Measurements from ENCODE around the gene KIAA1328. TPM values are rescaled to one million over a fixed set of nuclear protein-coding genes. Genes with fewer than 3 reads are reported as not detected.

KIAA1328 gene
- total and polyA plus RNA-seq, 8 donors: 1.9 to 21.7 (median 10.7) TPM

DNA sequence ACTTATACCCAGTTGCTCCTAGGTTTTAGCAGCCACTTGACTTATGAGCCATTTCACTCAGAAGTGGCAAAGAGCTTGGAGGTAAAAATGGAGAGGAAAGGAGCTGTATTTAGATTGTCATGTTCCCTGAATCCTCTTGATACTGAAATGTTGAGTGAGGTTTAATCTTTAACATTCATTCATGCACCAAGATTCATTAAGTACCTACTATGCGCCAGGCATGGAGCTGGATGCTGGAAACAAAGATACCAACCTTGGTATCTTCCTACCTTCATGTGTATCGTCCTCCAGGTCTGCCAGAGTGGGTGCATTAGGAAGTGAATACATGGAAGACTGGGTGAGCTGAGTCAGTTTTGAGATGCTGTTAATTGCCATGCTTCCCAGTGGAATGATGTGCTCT is 23.8 kb upstream of the KIAA1328 start:
- peaks cover 12 to 81% (median 80%) of the 10 kb centered on the region in 4 donors for H3K36me3 ChIP-seq
- no peaks in the 10 kb centered on the region for H3K9me3 ChIP-seq
- peaks cover 0 to 5% (median 5%) of the 10 kb centered on the region in 4 donors for H3K4me1 ChIP-seq
- TF ChIP-seq POLR2AphosphoS5 (IDR thresholded peaks at IDR 0.05) (no peak), EP300 (IDR thresholded peaks at IDR 0.05) (no peak), POLR2A (IDR thresholded peaks at IDR 0.05) (no peak)
- TF ChIP-seq, protein P1, sequence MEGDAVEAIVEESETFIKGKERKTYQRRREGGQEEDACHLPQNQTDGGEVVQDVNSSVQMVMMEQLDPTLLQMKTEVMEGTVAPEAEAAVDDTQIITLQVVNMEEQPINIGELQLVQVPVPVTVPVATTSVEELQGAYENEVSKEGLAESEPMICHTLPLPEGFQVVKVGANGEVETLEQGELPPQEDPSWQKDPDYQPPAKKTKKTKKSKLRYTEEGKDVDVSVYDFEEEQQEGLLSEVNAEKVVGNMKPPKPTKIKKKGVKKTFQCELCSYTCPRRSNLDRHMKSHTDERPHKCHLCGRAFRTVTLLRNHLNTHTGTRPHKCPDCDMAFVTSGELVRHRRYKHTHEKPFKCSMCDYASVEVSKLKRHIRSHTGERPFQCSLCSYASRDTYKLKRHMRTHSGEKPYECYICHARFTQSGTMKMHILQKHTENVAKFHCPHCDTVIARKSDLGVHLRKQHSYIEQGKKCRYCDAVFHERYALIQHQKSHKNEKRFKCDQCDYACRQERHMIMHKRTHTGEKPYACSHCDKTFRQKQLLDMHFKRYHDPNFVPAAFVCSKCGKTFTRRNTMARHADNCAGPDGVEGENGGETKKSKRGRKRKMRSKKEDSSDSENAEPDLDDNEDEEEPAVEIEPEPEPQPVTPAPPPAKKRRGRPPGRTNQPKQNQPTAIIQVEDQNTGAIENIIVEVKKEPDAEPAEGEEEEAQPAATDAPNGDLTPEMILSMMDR (IDR thresholded peaks at IDR 0.05): no peak
- no peak overlapping the region for H3K4me3 ChIP-seq
- no peaks in the 10 kb centered on the region for H3K27me3 ChIP-seq
- 93 to 100% (median 96%) methylated on average over 2 of the region's 2 CpGs for WGBS, 5 donors
- DNase-seq: no peak
- H3K27ac ChIP-seq: no peak overlapping the region
- intact Hi-C loops (cut with DNase I; ENCODE audit: low total_unique reads): no loop called here

DNA sequence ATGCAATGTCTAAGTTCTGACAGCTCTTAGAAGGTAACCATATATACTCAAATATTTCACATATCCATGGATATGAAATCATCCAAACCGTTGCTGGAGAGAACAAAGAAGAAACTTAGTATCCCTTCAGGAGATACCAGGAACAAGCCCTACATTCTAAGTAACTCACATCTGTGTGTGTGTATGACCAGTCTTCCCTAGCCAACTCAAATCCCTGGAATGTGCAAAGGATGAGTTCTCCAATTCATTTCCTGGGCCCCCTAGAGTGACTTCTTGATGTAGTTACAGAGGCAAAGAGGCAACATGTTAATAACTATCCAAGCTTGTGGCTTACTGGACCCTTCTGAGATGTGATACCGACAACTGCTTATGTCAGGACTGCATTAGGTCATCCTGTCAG is 20.2 kb upstream of the KIAA1328 start:
- peaks cover 0 to 14% (median 8%) of the 10 kb centered on the region in 4 donors for H3K4me1 ChIP-seq
- peaks cover 9 to 59% (median 48%) of the 10 kb centered on the region in 4 donors for H3K36me3 ChIP-seq
- H3K27me3 ChIP-seq: no peaks in the 10 kb centered on the region
- no peaks in the 10 kb centered on the region for H3K9me3 ChIP-seq
- H3K27ac ChIP-seq: no peak overlapping the region
- TF ChIP-seq POLR2AphosphoS5 (IDR thresholded peaks at IDR 0.05) (no peak), POLR2A (IDR thresholded peaks at IDR 0.05) (no peak), EP300 (IDR thresholded peaks at IDR 0.05) (no peak)
- TF ChIP-seq, protein P1 (IDR thresholded peaks at IDR 0.05): no peak
- DNase-seq: no peak
- intact Hi-C loops (cut with DNase I; ENCODE audit: low total_unique reads): no loop called here
- H3K4me3 ChIP-seq: no peak overlapping the region
- 79 to 99% (median 92%) methylated on average over 2 of the region's 2 CpGs for WGBS, 5 donors

DNA sequence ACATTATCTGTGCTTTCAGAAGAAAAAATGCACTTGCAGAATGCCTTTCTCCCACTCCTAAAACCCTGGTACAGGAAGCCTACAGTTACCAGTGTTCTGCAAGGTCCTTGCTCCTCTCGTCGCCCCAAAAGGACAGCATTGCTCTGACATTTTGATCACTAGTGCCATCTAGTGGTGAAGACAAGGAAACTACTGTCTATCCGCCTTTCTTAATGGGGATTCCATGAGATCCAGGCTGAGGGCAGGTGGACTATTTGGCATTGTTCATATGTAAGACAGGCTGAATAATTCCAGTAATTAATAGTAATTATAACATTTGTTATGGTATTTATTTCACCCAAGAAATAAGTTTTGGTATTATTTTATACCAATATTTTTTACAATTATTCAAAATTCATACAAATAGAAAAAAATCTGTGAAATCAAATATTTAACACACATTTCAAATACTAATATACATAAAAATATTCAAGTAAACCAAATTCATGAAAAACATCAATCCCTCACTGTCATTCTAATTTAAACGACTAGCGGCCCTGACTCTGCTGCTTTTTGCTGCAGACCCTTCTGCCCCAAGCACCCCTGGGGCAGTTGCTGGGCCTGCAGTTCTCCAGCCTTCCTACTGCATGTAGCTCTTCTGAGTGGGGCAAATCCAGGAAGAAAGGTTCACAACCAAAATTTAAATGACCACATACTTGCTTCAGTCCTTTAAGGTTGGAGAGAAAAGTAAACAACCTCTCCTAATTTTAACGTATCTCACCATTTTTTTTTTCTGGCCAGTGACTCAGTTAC is 19.1 kb upstream of the KIAA1328 start:
- DNase-seq: peak; percentile 28 to 84
- Histone ChIP-seq H3K36me3 (peaks cover 9 to 57% (median 39%) of the 10 kb centered on the region in 4 donors), H3K27ac (no peak overlapping the region), H3K9me3 (no peaks in the 10 kb centered on the region), H3K4me3 (no peak overlapping the region), H3K27me3 (no peaks in the 10 kb centered on the region), H3K4me1 (peaks cover under 1 to 14% (median 8%) of the 10 kb centered on the region in 4 donors)
- 42 to 47% (median 44%) methylated on average over 6 of the region's 6 CpGs for WGBS, 5 donors
- TF ChIP-seq, protein P1 (IDR thresholded peaks at IDR 0.05): peak in 5 of 7 experiments; percentile 38 to 80 (median 73)
- no peak for TF ChIP-seq EP300 (IDR thresholded peaks at IDR 0.05)
- TF ChIP-seq POLR2AphosphoS5 (IDR thresholded peaks at IDR 0.05): peak in 1 of 3 donors; percentile 46
- TF ChIP-seq POLR2A (IDR thresholded peaks at IDR 0.05): no peak
- intact Hi-C loops (cut with DNase I; ENCODE audit: low total_unique reads): no loop called here

DNA sequence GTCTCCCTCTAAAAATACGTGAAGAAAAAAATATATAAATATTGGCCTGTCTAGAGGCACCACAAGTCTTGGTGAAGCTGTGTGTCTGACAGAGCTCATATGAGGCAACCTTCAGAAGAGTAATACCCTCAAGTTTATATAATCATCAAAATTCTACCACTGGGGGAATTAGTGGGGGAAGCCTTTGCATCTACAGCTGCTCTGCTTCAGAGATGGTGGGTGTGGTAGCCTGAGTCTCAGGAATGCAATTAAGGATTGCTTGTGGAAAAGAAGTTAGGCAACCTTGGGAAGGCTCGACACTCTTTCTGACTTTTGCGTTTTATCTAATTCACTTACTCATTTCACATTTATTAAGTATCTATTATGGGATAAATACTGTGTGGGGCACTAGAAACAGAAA is 17.5 kb upstream of the KIAA1328 start:
- TF ChIP-seq, protein P1 (IDR thresholded peaks at IDR 0.05): no peak
- no peak for TF ChIP-seq POLR2A (IDR thresholded peaks at IDR 0.05)
- TF ChIP-seq EP300 (IDR thresholded peaks at IDR 0.05): no peak
- no peak for TF ChIP-seq POLR2AphosphoS5 (IDR thresholded peaks at IDR 0.05)
- H3K9me3 ChIP-seq: no peaks in the 10 kb centered on the region
- peaks cover 9 to 47% (median 30%) of the 10 kb centered on the region in 4 donors for H3K36me3 ChIP-seq
- peaks cover 3 to 14% (median 8%) of the 10 kb centered on the region in 4 donors for H3K4me1 ChIP-seq
- H3K27me3 ChIP-seq: no peaks in the 10 kb centered on the region
- peak in 1 of 2 donors; percentile 6 for DNase-seq
- H3K4me3 ChIP-seq: no peak overlapping the region
- H3K27ac ChIP-seq: peak overlapping the region in 2 of 5 donors; percentile 9 to 20
- 75 to 82% (median 81%) methylated on average over 3 of the region's 3 CpGs for WGBS, 5 donors
- intact Hi-C loops (cut with DNase I; ENCODE audit: low total_unique reads): no loop called here

All from stomach (tissue), 9 donors.